Amygdala (tissue), 56 donors: ENCODE data around the gene MXI1.
"Not testable (repeated sequence)": the region's sequence is repeated elsewhere in the genome, so short reads cannot be mapped to it uniquely, and the experiment has no call there.

ENCODE experiments used
- DNase-seq, 56 donors: peaks; one replicate each; lab custom pipeline; 2025; lab: John Stamatoyannopoulos, UW

Gene MXI1

DNA sequence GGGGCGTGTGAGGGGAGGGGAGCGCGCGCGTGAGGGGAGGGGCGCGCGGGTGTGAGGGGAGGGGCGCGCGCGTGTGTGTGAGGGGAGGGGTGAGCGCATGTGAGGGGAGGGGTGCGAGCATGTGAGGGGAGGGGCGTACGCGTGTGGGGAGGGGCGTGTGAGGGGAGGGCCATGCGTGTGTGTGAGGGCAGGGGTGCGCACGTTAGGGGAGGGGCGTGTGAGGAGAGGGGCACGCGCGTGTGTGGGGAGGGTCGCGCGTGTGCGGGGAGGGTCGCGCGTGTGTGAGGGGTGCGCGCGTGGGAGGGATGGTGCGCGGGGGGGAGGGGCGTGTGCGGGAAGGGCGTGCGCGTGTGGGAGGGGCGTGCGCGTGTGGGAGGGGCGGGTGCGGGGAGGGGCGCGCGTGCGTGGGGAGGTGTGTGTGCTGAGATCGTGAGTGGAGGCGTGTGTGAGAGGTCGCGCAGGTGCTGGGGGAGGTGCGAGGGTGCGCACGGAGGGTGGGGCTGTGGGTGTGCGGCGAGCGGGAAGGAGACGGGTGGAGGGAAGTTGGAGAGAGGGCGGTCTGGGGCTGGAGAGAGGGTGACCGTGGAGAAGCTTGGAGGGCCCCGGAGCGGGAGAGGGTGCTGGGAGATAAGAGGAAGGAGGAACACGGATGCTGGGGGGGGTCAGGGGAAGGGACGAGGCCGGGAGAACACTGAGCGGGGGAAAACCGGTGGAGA lies 19.7 kb downstream of the MXI1 start:
- DNase-seq: peak in 44 of 56 donors; percentile 22 to 97 (median 69)

DNA sequence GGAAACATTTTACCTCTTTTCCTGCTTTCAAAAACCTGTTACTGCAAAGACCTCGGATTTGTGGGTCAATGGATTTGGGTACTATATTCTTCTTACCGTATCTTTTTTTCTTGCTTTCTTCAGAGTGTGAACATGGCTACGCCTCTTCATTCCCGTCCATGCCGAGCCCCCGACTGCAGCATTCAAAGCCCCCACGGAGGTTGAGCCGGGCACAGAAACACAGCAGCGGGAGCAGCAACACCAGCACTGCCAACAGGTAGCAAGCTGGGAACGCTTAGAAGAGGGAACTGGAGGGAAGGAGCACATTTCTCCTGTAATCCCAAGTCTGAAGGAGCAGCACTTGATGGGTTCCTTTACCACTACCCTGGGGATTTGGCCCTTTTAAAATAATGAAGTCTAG lies 20.7 kb downstream of the MXI1 start:
- no peak for DNase-seq

DNA sequence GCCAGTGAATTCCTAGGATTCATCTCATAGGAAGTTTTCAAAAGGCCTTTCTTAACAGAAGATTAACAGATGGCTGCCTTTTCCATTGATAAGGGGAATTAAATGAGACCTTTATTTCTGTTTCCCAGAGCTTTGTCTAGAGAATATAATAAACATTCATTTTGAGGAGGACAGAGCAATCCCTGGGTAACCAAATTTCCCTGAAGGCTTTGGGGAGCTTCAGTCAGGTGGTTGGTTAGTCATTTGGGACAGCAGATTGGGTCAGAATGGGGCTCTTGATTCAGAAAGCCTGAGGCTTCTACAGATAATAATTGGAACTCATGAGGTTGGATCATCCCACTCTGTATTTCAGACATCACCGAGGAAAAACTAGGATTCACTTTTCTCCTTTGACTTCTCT lies 21.8 kb downstream of the MXI1 start:
- no peak for DNase-seq

DNA sequence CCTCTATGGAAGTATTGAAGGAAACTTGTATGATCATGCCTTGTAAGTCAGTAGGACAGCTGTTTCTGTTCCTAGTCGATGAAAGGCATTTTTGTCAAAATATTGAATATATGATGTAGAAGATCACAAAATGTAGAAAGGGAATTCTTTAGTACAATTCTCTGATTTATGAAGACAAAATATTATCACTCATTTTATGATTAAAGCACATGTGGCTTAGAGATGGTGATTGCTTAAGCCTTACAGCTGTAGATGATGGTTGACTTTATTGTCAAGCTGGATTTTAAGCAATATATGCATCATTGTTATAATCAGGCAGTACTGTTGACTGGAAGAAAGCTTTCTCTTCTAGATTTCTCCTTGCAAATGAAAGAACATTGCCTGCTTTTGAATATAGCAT lies 26.4 kb downstream of the MXI1 start:
- no peak for DNase-seq

DNA sequence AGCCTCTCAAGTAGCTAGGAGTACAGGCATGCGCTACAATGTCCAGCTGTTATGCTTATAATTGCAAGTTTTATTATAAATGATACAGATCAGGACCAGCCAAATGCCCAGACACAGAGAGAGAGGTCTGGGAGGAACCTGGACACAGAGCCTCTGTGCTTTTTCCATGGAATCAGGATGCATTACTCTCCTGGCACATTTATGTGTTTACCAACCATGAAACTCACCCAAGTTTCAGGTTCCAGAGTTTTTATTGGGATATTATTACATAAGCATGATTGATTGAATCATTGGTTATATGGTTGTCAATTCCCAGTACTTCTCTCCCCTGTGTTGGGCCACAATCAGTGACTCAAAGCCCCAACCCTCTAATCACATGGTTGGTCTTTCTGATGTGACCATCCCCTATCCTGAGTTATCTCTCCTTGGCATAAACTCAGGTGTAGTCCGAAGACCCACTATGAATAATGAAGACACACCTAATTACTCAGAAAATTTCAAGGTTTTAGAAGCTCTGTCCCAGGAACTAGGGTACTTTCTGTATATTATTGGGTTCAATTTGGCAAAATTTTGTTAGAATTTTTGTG lies 30.6 kb downstream of the MXI1 start:
- no peak for DNase-seq

DNA sequence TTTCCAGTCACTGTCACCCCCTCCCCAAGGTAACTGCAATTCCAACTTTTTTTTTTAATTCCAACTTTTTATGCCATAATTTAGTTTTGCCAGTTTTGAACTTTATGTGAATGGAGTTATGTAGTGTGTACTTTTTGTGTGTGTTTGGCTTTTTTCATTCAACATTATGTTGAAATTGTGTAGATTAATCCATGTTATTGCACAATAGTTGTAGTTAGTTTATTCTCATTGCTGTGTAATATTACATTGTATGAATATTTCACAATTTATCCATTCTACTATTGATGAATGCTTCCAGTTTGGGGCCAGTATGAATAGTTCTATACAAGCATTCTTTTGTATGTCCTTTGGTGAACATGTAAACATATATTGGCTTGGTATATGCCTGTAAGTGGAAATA lies 32.5 kb downstream of the MXI1 start:
- no peak for DNase-seq

DNA sequence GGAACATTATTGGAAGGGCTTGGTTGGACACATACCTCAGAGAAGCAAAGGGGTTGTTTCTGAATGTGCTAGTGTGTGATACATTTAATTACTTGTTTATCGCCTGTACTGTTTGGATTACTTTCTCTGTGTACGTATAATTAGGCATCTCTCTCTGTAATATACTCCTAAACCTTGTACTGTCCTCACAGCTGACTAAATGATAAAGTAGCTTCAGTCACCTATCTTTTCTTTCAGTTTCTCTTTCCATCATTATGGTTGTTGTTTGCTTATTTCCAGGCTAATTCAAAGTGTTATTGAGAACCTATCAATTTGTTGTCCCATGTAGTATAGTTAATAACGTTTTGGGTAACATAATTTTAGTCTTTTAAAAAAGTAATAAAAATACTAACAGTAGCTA lies 34.0 kb downstream of the MXI1 start:
- DNase-seq: no peak

DNA sequence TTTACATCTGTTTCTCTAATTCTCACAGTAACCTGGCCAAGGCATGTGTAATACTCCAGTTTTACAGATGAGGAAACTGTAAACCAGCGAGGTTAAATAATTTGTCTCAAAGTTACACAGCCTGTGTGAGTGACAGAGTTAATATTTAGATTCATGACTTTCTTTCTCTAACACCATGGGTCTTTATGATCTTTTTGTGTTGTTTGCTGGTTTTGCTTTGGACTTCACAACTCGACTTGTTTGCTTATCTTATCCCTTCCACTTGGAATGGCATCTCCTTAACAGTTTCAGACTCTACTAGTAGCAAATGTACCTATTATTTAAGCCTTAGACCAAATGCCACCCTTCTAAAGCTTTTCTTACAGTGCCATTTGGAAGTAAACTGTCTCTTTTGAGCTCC lies 34.4 kb downstream of the MXI1 start:
- DNase-seq: no peak

DNA sequence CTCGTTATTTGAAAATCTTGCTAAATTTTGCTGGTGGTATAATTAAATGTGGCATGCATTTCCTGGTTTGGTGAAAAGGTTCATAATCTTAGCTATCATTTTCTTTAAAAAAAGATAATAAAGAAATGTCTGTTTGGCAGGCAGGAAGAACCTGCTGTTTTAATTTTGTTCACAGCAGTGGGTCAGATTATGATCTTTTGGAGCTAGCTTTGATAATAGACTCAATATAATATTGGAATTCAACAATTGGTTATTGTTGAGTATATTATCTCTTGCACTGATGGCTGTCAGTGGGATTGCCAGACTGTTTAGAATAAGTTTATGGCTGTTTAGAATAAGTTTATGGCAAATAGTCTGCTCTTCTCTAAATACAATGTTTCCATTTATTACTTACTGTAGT lies 35.1 kb downstream of the MXI1 start:
- no peak for DNase-seq

DNA sequence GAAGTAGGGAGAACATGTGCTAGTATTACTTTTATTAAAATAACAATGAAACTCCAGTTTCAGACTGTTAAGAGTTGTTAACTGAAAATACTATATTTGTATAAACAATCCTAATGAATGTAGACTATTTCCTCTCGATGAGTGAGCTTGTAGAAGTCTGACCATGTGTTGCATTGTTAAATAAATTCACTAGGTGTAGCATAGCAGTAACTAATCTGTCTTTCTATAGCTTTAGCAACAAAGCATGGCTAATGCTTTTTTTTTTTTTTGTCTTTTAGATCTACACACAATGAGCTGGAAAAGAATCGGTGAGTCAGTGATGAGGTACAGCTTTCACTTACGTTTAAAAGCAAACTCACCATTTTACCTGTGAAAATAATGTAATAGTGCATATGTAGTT lies 37.1 kb downstream of the MXI1 start:
- DNase-seq: no peak

DNA sequence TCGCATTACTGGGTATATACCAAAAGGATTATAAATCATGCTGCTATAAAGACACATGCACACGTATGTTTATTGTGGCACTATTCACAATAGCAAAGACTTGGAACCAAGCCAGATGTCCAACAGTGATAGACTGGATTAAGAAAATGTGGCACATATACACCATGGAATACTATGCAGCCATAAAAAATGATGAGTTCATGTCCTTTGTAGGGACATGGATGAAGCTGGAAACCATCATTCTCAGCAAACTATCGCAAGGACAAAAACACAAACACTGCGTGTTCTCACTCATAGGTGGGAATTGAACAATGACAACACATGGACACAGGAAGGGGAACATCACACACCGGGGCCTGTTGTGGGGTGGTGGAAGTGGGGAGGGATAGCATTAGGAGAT lies 40.4 kb downstream of the MXI1 start:
- not testable (repeated sequence) for DNase-seq

DNA sequence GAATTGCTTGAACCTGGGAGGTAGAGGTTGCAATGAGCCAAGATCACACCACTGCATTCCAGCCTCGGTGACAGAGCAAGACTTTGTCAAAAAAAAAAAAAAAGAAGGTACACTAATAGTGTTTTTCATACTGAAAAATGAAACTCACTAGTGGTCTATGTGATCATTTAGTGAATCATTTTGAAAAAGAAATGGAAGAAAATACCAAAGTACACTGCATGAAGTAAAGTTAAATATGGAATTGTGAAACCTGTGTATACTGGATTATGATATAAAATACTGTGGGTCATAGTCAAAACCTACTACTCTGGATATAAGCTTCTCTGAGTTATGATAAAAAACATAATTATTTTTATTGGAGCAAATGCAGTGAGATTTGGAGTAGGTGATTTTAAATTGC lies 42.1 kb downstream of the MXI1 start:
- not testable (repeated sequence) for DNase-seq

DNA sequence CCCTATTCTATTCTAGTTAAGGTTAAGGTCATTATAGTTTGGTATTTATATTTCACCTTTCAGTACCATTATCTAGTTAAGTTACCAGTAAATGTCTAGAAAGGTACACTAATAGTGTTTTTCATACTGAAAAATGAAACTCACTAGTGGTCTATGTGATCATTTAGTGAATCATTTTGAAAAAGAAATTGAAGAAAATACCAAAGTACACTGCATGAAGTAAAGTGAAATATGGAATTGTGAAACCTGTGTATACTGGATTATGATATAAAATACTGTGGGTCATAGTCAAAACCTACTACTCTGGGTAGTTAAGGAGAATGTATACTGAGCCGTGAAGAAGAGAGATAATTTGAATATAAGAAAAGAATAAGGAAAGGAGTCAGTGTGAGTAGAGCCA lies 44.0 kb downstream of the MXI1 start:
- not testable (repeated sequence) for DNase-seq

DNA sequence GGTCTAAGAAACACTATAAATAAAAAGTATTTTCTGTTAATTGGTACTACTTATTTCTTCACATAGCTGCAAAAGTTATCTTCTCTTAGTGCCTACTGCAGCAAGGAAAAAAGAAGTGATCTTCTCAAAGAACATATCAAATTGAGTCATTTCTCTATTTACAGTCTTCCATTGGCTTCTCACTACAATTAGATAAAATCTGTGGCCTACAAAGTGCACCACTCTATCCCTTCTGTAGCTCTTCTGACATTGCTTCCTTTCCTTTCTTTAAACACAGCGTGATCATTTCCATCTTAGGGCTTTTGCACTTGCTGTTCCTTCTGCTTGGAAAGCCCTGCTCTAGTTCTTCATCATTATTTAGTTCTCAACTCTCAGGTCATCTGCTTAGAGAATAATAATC lies 44.7 kb downstream of the MXI1 start:
- DNase-seq: no peak

DNA sequence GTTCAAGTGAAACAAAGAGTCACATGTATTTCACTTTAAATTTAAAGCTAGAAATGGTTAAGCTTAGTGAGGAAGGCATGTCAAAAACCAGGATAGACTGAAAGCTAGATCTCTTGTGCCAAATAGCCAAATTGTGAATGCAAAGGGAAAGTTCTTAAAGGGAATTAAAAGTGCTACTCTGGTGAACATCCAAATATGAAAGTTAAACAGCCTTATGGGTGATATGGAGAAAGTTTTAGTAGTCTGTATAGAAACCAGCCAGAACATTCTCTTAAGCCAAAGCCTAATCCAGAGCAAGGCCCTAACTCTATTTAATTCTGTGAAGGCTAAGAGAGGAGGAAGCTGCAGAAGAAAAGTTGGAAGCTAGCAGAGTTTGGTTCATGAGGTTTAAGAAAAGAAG lies 47.1 kb downstream of the MXI1 start:
- DNase-seq: no peak

DNA sequence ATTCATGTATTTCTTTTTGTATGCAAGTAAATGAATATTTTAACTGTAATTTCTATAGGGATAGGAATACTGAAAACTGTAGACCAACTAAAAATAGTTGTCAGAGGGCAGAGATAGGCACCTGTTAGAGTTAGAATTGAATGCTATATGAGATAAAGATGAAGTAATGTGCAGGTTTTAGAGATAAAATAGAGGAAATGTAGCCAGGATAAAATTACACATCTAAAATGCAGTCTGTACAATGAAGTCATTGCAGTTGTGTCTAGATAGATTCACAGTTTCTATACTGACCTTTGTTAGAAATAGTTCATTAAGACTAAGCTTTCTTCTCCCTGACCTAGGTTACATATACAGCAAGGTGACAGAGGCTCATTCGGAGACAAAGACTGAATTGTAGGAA lies 51.1 kb downstream of the MXI1 start:
- no peak for DNase-seq

DNA sequence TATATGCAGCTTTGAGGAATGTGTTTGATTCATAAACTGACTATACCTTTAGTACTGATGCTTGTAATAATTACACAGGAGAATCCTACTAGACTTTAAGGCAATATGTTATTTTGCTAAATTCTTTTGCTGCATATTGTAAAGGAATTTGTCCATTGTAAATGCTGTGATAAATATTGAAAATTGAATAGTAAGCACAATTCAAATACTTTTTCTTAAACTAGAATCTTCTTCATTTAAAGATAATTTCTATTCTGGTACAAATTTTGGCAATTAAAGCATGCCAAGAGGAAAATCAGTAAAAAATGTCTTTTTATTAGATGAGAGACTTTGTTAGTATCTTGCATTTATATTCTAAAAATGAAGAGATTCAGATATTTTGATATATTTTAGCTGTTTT lies 51.9 kb downstream of the MXI1 start:
- no peak for DNase-seq

DNA sequence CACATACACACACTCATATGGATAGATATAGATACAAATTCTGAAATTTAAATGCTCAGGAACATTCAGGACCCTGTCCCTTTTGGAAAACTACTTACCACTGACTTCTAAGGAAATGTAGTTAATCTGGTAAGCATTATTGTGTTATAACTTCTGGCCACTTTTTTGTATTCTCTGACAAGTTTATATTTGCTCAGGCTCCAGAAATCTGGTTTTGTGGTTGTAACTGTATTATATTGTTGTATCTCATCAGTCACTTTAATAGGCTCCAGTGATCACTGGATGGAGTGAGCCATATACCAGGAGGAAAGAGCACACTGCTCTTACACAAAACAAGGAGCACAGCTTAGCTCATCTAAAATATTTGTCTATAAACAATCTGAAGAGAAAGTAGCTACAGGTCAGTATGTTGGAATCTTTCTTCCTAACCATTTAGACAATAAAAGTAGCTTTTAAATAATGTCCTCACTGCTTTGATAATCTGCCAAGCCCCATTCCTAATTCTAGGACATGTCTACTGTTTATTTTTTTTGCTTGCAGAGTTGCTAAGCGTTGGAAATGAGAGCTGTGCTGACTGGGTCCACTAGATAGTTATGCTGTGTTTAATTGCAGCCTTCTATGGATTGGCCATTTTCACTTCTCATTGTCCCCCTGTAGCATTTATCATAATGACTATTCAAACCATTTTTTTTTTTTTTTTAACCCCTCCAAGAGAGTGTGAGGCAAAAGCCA lies 53.5 kb downstream of the MXI1 start:
- DNase-seq: no peak

DNA sequence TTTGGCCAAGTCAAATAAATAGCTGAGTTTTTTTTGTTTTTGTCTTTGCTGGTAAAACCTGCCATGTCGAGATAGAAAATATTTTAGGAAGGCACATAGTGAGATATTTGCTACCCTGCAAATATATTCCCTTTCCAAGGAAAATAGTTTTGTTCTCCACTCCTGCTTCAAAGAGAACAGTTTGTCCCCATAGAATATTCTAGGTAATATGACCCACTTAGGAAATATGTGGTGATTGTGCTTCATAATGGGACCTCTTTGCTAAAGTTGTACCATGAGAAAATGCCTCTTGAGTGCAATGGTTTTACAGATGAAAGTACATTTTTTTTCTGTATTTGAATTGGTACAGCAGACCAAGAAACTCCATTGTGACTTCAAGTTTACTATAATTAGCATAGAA lies 55.8 kb downstream of the MXI1 start:
- no peak for DNase-seq

DNA sequence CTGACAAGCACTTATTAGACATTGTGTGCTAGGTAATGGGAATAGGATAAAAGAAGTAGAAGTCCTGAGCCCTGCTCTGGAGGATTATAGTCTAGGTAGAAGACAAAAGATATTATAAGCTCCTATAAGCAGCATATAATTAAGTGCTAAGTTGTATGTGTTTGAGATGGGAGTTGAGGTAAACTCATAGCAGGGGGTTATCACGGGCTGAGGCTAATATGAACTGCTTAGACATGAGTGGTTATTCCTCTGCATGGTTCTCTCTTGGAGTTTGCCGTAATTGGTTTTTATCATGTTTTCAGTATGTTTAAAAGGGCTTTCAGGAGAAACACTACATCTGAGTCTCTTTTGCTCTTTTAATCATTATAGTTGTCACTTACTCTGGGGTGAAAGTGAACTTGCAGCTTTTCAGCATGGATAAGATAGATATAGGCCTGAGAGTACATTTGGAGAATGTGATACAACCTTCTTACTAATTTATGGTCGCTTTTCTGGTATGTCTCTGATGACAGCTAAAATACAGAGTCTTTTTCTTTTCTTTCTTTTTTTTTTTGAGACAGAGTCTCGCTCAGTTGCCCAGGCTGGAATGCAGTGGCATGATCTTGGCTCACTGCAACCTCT lies 58.3 kb downstream of the MXI1 start:
- DNase-seq: no peak

DNA sequence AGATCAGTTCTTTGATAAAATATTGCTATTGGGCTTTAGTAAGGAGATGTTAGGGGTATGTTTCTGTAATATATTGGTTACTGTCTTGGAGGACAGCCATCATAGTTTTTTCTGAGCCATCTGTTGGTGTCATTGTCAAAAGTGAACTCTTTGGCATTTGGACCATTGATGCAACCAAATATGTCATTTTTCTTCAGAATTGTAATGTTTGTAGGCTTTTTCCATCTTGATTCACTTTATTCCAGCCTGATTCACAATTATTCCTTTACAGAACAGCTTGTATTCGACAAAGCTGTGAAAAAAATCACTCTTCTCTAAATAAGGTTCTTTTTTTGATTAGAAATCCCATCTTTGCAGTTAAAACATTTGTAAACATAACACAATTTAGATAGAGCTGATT lies 59.9 kb downstream of the MXI1 start:
- DNase-seq: no peak

DNA sequence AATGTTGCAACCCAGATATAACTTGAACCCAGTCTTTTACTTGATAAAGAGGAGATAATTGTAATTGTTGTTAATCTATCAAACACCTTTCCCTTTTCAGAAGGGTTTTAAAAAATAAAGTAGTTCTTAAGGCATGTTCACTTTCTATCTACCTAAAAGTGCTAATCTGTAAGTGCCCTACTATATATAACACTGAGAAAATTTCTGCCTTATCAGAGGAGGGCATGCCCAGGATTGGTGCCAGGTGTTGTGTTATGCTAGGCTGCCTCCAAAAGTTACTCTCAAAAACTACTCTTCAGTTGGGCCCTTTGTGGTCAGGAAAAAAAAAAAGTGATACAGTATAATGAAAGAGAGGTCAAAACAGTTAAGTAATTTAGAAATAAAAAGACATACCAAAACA lies 61.0 kb downstream of the MXI1 start:
- DNase-seq: no peak
